SH-SY5Y (cell line): Measurements from ENCODE around the gene ALDH3B1.

Experiments used
- GATA2 ChIP-seq: IDR thresholded peaks from 2 replicates; pipeline ENCODE4 v1.6.1; 2011; ENCODE audit warnings: mild to moderate bottlenecking, low read depth, low read length
- GATA3 ChIP-seq: IDR thresholded peaks from 2 replicates; pipeline ENCODE4 v1.6.1; 2011; ENCODE audit warnings: low read depth, mild to moderate bottlenecking, low read length, moderate library complexity

GRCh38 chr11:68039526-68040086 lies 29.5 kb downstream of the ALDH3B1 start:
- TF ChIP-seq GATA3, result no peak
- TF ChIP-seq GATA2, result no peak
